HCT116 (cell line): Measurements from ENCODE around the gene KYAT1. TPM values are rescaled to one million over a fixed set of nuclear protein-coding genes. Genes with fewer than 3 reads are reported as not detected.

Experiments used
- ATAC-seq: fragments of 200-7000 bp; cut with Tn5 transposase; 2 replicates; pipeline ENCODE4 v1.9.1; 2020; ENCODE audit warnings: mild to moderate bottlenecking, moderate library complexity
- BruUV-seq: library from RNA; stranded (reverse); fragments of 400-500 nt; replicated peaks from 2 replicates; lab custom pipeline; 2021; lab: Mats Ljungman, UMichigan
- CTCF ChIA-PET: fragments of 300-600 bp; sonication (Branson Sonifier 250); formaldehyde crosslinking; loops from one replicate; lab custom pipeline; 2021; ENCODE audit warnings: antibody characterized with exemption; lab: Charles Lee
- POLR2A ChIA-PET: fragments of 300-600, 350-600 bp; sonication (Branson Sonifier 250); formaldehyde crosslinking; loops from one replicate; lab custom pipeline; 2021; ENCODE audit warnings: antibody characterized with exemption; lab: Charles Lee
- RAD21 ChIA-PET, 2 experiments: fragments of 300-600 bp; sonication (Branson Sonifier 250); formaldehyde crosslinking; loops; one replicate each; lab custom pipeline; 2023; ENCODE audit warnings: low total read pairs in 2 of 2; ENCODE audit not compliant: uncharacterized antibody in 2 of 2, unreplicated experiment in 2 of 2, low non-redundant PET in 1 of 2; lab: Charles Lee
- DNase-seq: peaks from one replicate; pipeline ENCODE4 v3.0.0-alpha.2; 2010; ENCODE audit warnings: low read depth, low spot score
- H2AFZ ChIP-seq: fragments of 200-600 bp; shearing (Covaris generic), sonication (generic); 2 replicates; pipeline ENCODE4 v1.6.1; 2017; ENCODE audit warnings: low read depth, mixed run types, mixed read lengths, antibody characterized with exemption, low read length; ENCODE audit not compliant: poor library complexity, severe bottlenecking
- H3K27ac ChIP-seq: 2 replicates; pipeline ENCODE4 v1.5.1; 2012; ENCODE audit warnings: low read depth, low read length
- H3K27me3 ChIP-seq: fragments of 200-600 bp; sonication (generic); 2 replicates; pipeline ENCODE4 v1.6.1; 2016; ENCODE audit warnings: mixed run types, low read length, mixed read lengths; ENCODE audit not compliant: insufficient read depth
- H3K36me3 ChIP-seq, 2 experiments: fragments of 200-500 bp in 1 of 2; fragments of 200-600 bp in 1 of 2; sonication (Bioruptor generic) in 1 of 2; sonication (generic) in 1 of 2; 2 replicates each; pipeline versions ENCODE4 v1.5.1 to v1.6.1; 2014 to 2016; ENCODE audit warnings: low read length in 2 of 2, inconsistent platforms in 1 of 2, mixed read lengths in 1 of 2, mixed run types in 1 of 2; ENCODE audit not compliant: insufficient read depth in 2 of 2, control insufficient read depth in 1 of 2
- H3K4me1 ChIP-seq, 2 experiments: fragments of 200-600 bp in 1 of 2; sonication (generic) in 1 of 2; 2 replicates each; pipeline versions ENCODE4 v1.5.1 to v1.6.1; 2012 to 2017; ENCODE audit warnings: low read length in 2 of 2, inconsistent platforms in 1 of 2, mild to moderate bottlenecking in 1 of 2, mixed read lengths in 1 of 2, mixed run types in 1 of 2, moderate library complexity in 1 of 2; ENCODE audit not compliant: insufficient read depth in 2 of 2, control insufficient read depth in 1 of 2
- H3K4me2 ChIP-seq: fragments of 200-600 bp; sonication (generic); 2 replicates; pipeline ENCODE4 v1.6.1; 2017; ENCODE audit warnings: mixed run types, low read length, mixed read lengths
- H3K4me3 ChIP-seq, 2 experiments: fragments of 200-600 bp in 1 of 2; sonication (generic) in 1 of 2; replicated peaks in 1 of 2; 2 replicates each; pipeline ENCODE4 v1.5.1; 2011 to 2016; ENCODE audit warnings: low read length in 2 of 2, control low read depth in 1 of 2, low read depth in 1 of 2, mild to moderate bottlenecking in 1 of 2, mixed read lengths in 1 of 2, mixed run types in 1 of 2
- H3K79me2 ChIP-seq: fragments of 200-600 bp; sonication (generic); 2 replicates; pipeline ENCODE4 v1.6.1; 2017; ENCODE audit warnings: mild to moderate bottlenecking, mixed run types, low read length, moderate library complexity, mixed read lengths; ENCODE audit not compliant: insufficient read depth
- H3K9ac ChIP-seq: fragments of 200-600 bp; sonication (generic); 2 replicates; pipeline ENCODE4 v1.6.1; 2016; ENCODE audit warnings: low read length, mixed read lengths
- H3K9me2 ChIP-seq: fragments of 200-600 bp; sonication (generic), shearing (Covaris generic); 2 replicates; pipeline ENCODE4 v1.6.1; 2017; ENCODE audit warnings: mixed run types, mild to moderate bottlenecking, moderate library complexity; ENCODE audit not compliant: insufficient read depth
- H3K9me3 ChIP-seq, 2 experiments: fragments of 200-500 bp in 1 of 2; fragments of 200-600 bp in 1 of 2; sonication (Bioruptor generic) in 1 of 2; sonication (generic) in 1 of 2; 2 replicates each; pipeline ENCODE4 v1.6.1; 2014 to 2017; ENCODE audit warnings: low read length in 2 of 2, mixed read lengths in 2 of 2, inconsistent platforms in 1 of 2, low read depth in 1 of 2, mild to moderate bottlenecking in 1 of 2, mixed run types in 1 of 2, moderate library complexity in 1 of 2; ENCODE audit not compliant: control insufficient read depth in 1 of 2, insufficient read depth in 1 of 2
- H4K20me1 ChIP-seq: fragments of 200-600 bp; sonication (generic), shearing (Covaris generic); 2 replicates; pipeline ENCODE4 v1.6.1; 2017; ENCODE audit warnings: mixed run types, mild to moderate bottlenecking, moderate library complexity; ENCODE audit not compliant: insufficient read depth
- CEBPB ChIP-seq: IDR thresholded peaks from 2 replicates; pipeline ENCODE4 v1.6.1; 2012; ENCODE audit warnings: low read depth
- ELF1 ChIP-seq: IDR thresholded peaks from 2 replicates; pipeline ENCODE4 v1.6.1; 2012; ENCODE audit warnings: low read depth, borderline replicate concordance
- POLR2AphosphoS5 ChIP-seq: IDR thresholded peaks from 2 replicates; pipeline ENCODE4 v1.6.1; 2011; ENCODE audit warnings: mild to moderate bottlenecking, low read depth, low read length, moderate library complexity
- SIN3A ChIP-seq: IDR thresholded peaks from 2 replicates; pipeline ENCODE4 v1.6.1; 2012; ENCODE audit warnings: low read depth
- SP1 ChIP-seq: IDR thresholded peaks from 2 replicates; pipeline ENCODE4 v1.6.1; 2012; ENCODE audit warnings: low read depth
- ZFX ChIP-seq: fragments of 450-650 bp; IDR thresholded peaks from 2 replicates; pipeline ENCODE4 v1.6.1; 2017
- intact Hi-C: fragments of 100-400 bp; cut with micrococcal nuclease; formaldehyde crosslinking; loops from 2 replicates; pipeline ENCODE4 v1.10.0; 2022
- total RNA-seq: library from RNA; stranded (reverse); gene quantifications from one replicate; pipeline ENCODE4 v1.2.1, GENCODE V29; 2021; ENCODE audit not compliant: unreplicated experiment
- TF ChIP-seq, protein P1 (sequence below): IDR thresholded peaks from 2 replicates; pipeline ENCODE4 v1.6.1; 2012; ENCODE audit warnings: low read depth
- TF ChIP-seq, protein P2 (sequence below), 3 experiments: fragments of 200-600 bp in 1 of 3; sonication (generic) in 1 of 3; IDR thresholded peaks in 2 of 3; conservative IDR thresholded peaks in 1 of 3; 2 replicates each; pipeline ENCODE4 v1.5.1; 2012 to 2017; ENCODE audit warnings: low read depth in 2 of 3, low read length in 2 of 3, antibody characterized with exemption in 1 of 3, borderline replicate concordance in 1 of 3, control low read depth in 1 of 3, mild to moderate bottlenecking in 1 of 3, mixed read lengths in 1 of 3, mixed run types in 1 of 3, moderate library complexity in 1 of 3; ENCODE audit not compliant: insufficient read depth in 1 of 3

Gene KYAT1
- total RNA-seq, 1 experiment from 2014 or later: 10.1 TPM

DNA sequence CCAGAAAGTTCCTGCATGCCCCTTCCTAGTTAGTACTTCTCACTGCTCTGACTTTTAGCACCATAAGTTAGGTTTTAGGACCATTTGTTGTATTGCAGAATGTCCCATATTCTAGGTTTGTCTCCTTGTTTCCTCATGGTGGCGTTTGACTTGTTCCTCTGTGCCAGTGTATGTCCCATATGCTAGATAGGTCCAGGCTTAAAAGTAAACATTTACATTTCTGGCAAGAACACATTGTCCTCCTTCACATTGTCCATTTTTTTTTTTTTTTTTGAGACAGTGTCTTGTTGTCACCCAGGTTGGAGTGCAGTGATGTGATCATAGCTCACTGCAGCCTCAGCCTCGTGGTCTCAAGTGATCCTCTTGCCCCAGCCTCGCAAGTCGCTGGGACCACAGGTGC is 79.3 kb downstream of the KYAT1 start:
- DNase-seq: no peak
- TF ChIP-seq, protein P1, sequence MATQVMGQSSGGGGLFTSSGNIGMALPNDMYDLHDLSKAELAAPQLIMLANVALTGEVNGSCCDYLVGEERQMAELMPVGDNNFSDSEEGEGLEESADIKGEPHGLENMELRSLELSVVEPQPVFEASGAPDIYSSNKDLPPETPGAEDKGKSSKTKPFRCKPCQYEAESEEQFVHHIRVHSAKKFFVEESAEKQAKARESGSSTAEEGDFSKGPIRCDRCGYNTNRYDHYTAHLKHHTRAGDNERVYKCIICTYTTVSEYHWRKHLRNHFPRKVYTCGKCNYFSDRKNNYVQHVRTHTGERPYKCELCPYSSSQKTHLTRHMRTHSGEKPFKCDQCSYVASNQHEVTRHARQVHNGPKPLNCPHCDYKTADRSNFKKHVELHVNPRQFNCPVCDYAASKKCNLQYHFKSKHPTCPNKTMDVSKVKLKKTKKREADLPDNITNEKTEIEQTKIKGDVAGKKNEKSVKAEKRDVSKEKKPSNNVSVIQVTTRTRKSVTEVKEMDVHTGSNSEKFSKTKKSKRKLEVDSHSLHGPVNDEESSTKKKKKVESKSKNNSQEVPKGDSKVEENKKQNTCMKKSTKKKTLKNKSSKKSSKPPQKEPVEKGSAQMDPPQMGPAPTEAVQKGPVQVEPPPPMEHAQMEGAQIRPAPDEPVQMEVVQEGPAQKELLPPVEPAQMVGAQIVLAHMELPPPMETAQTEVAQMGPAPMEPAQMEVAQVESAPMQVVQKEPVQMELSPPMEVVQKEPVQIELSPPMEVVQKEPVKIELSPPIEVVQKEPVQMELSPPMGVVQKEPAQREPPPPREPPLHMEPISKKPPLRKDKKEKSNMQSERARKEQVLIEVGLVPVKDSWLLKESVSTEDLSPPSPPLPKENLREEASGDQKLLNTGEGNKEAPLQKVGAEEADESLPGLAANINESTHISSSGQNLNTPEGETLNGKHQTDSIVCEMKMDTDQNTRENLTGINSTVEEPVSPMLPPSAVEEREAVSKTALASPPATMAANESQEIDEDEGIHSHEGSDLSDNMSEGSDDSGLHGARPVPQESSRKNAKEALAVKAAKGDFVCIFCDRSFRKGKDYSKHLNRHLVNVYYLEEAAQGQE: no peak
- TF ChIP-seq SP1 (no peak), POLR2AphosphoS5 (no peak), ZFX (no peak), SIN3A (no peak), CEBPB (no peak), ELF1 (no peak)
- TF ChIP-seq, protein P2, sequence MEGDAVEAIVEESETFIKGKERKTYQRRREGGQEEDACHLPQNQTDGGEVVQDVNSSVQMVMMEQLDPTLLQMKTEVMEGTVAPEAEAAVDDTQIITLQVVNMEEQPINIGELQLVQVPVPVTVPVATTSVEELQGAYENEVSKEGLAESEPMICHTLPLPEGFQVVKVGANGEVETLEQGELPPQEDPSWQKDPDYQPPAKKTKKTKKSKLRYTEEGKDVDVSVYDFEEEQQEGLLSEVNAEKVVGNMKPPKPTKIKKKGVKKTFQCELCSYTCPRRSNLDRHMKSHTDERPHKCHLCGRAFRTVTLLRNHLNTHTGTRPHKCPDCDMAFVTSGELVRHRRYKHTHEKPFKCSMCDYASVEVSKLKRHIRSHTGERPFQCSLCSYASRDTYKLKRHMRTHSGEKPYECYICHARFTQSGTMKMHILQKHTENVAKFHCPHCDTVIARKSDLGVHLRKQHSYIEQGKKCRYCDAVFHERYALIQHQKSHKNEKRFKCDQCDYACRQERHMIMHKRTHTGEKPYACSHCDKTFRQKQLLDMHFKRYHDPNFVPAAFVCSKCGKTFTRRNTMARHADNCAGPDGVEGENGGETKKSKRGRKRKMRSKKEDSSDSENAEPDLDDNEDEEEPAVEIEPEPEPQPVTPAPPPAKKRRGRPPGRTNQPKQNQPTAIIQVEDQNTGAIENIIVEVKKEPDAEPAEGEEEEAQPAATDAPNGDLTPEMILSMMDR (IDR thresholded peaks at IDR 0.05 in 2 of 3, conservative IDR thresholded peaks at IDR 0.05 in 1 of 3; ENCODE audit: borderline replicate concordance in 1 of 3, insufficient read depth in 1 of 3, low read depth in 2 of 3, low read length in 2 of 3): no peak
- BruUV-seq: no TSS peak
- no peaks in the 10 kb centered on the region for H3K9me2 ChIP-seq
- H3K27ac ChIP-seq: no peak overlapping the region
- H3K36me3 ChIP-seq: peaks cover 16 to 21% of the 10 kb centered on the region in 2 experiments; a peak in 3 of 4 replicates
- H3K79me2 ChIP-seq: no peaks in the 10 kb centered on the region
- no peak overlapping the region for H2AFZ ChIP-seq
- intact Hi-C loops: no loop called here
- ChIA-PET POLR2A (no interaction called here), CTCF (interaction anchor here (1.9 kb wide), 1 partner anchor 16 kb away, joined by 6 read pairs; the partner anchor contains the start of gene ENDOG), RAD21 (no interaction called here)
- H3K9me3 ChIP-seq: no peaks in the 10 kb centered on the region
- ATAC-seq: no peak
- H3K4me1 ChIP-seq: no peaks in the 10 kb centered on the region
- no peaks in the 10 kb centered on the region for H4K20me1 ChIP-seq
- no peak overlapping the region for H3K9ac ChIP-seq
- no peaks in the 10 kb centered on the region for H3K27me3 ChIP-seq
- H3K4me2 ChIP-seq: no peak overlapping the region
- no peak overlapping the region for H3K4me3 ChIP-seq
